IMR-90 (cell line): ENCODE data around the gene CELSR1.

Experiments used
- POLR2A ChIP-seq: IDR thresholded peaks from 2 replicates; pipeline ENCODE4 v1.6.1; 2012; ENCODE audit warnings: mild to moderate bottlenecking, low read depth, low read length
- TF ChIP-seq, protein P1 (sequence below): conservative IDR thresholded peaks from 2 replicates; pipeline ENCODE4 v1.5.1; 2012; ENCODE audit warnings: mild to moderate bottlenecking, low read depth, low read length, improper control_type of control experiment

- TF ChIP-seq, protein P1, sequence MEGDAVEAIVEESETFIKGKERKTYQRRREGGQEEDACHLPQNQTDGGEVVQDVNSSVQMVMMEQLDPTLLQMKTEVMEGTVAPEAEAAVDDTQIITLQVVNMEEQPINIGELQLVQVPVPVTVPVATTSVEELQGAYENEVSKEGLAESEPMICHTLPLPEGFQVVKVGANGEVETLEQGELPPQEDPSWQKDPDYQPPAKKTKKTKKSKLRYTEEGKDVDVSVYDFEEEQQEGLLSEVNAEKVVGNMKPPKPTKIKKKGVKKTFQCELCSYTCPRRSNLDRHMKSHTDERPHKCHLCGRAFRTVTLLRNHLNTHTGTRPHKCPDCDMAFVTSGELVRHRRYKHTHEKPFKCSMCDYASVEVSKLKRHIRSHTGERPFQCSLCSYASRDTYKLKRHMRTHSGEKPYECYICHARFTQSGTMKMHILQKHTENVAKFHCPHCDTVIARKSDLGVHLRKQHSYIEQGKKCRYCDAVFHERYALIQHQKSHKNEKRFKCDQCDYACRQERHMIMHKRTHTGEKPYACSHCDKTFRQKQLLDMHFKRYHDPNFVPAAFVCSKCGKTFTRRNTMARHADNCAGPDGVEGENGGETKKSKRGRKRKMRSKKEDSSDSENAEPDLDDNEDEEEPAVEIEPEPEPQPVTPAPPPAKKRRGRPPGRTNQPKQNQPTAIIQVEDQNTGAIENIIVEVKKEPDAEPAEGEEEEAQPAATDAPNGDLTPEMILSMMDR = no peak
- TF ChIP-seq POLR2A = no peak
Observed at GRCh38 chr22:46538814-46539160, 1.4 kb upstream of the CELSR1 start.
